MM.1S (cell line): ENCODE measurements around the gene PAPSS1.

Source experiments
- DNase-seq: peaks from one replicate; pipeline ENCODE4 v3.0.0-alpha.2; 2015
- H2AFZ ChIP-seq: fragments of 300-600 bp; sonication (generic); 2 replicates; pipeline ENCODE4 v1.6.0; 2016; ENCODE audit warnings: antibody characterized with exemption, low read length
- H3F3A ChIP-seq: fragments of 300-600 bp; sonication (generic); 2 replicates; pipeline ENCODE4 v1.6.1; 2016; ENCODE audit warnings: mild to moderate bottlenecking, antibody characterized with exemption, low read length, moderate library complexity, mixed read lengths; ENCODE audit not compliant: insufficient read depth
- H3K27ac ChIP-seq: fragments of 300-600 bp; sonication (generic); 2 replicates; pipeline ENCODE4 v1.5.1; 2016; ENCODE audit warnings: mild to moderate bottlenecking, low read length
- H3K27me3 ChIP-seq: fragments of 300-600 bp; sonication (generic); replicated peaks from 2 replicates; pipeline ENCODE4 v1.6.0; 2016; ENCODE audit warnings: low read length; ENCODE audit not compliant: insufficient read depth
- H3K36me3 ChIP-seq: fragments of 300-600 bp; sonication (generic); replicated peaks from 2 replicates; pipeline ENCODE4 v1.6.1; 2016; ENCODE audit warnings: mild to moderate bottlenecking, low read length, mixed read lengths; ENCODE audit not compliant: insufficient read depth
- H3K4me1 ChIP-seq: fragments of 300-600 bp; sonication (generic); 2 replicates; pipeline ENCODE4 v1.6.1; 2016; ENCODE audit warnings: low read length, mixed read lengths
- H3K4me2 ChIP-seq: fragments of 300-600 bp; sonication (generic); 2 replicates; pipeline ENCODE4 v1.6.0; 2016; ENCODE audit warnings: low read depth, low read length
- H3K4me3 ChIP-seq: fragments of 300-600 bp; sonication (generic); 2 replicates; pipeline ENCODE4 v1.5.1; 2016; ENCODE audit warnings: low read length, mixed read lengths
- H3K79me2 ChIP-seq: fragments of 300-600 bp; sonication (generic); 2 replicates; pipeline ENCODE4 v1.6.1; 2016; ENCODE audit warnings: mixed run types, low read length, mixed read lengths
- H3K9ac ChIP-seq: fragments of 300-600 bp; sonication (generic); 2 replicates; pipeline ENCODE4 v1.6.1; 2016; ENCODE audit warnings: low read length, mixed read lengths
- H3K9me2 ChIP-seq: fragments of 300-600 bp; sonication (generic); replicated peaks from 2 replicates; pipeline ENCODE4 v1.6.1; 2016; ENCODE audit warnings: mild to moderate bottlenecking, low read length, mixed read lengths; ENCODE audit not compliant: insufficient read depth
- H3K9me3 ChIP-seq: fragments of 300-600 bp; sonication (generic); replicated peaks from 2 replicates; pipeline ENCODE4 v1.6.1; 2016; ENCODE audit warnings: mild to moderate bottlenecking, low read length, mixed read lengths; ENCODE audit not compliant: insufficient read depth
- H4K20me1 ChIP-seq: fragments of 300-600 bp; sonication (generic); 2 replicates; pipeline ENCODE4 v1.6.1; 2016; ENCODE audit warnings: mild to moderate bottlenecking, low read length, moderate library complexity, mixed read lengths; ENCODE audit not compliant: insufficient read depth
- EZH2 ChIP-seq: fragments of 300-600 bp; sonication (generic); optimal IDR thresholded peaks from 2 replicates; pipeline ENCODE3; 2017; ENCODE audit warnings: low read depth, mild to moderate bottlenecking, antibody characterized with exemption, low read length, mixed read lengths
- EZH2phosphoT487 ChIP-seq: fragments of 300-600 bp; sonication (generic); IDR thresholded peaks from 2 replicates; pipeline ENCODE4 v1.6.1; 2018; ENCODE audit warnings: antibody characterized with exemption, low read length
- TF ChIP-seq, protein P1 (sequence below): fragments of 300-600 bp; sonication (generic); IDR thresholded peaks from 2 replicates; pipeline ENCODE4 v1.5.1; 2016; ENCODE audit warnings: antibody characterized with exemption, low read length, mixed read lengths

The PAPSS1 gene

DNA sequence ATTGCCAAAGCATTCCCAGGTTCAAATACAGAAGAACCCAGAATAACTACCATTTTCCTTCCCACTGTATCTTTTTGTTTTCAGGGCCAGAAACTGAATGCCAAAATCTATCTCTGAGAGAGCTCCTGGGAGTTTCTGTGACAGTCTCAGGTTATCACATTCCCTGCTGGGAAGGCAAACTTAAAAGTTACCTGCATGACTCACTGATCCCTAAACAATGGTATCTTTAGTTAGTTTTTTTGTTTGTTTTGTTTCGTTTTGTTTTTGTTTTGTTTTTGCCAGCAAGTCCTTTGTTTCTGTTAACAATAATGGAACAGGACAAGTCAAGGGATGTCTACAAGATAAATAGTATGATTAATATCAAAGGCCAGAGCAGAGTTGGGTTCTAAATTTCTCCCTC is 34.3 kb downstream of the PAPSS1 start:
- Histone ChIP-seq H3K27me3 (no peaks in the 10 kb centered on the region), H3K4me1 (no peaks in the 10 kb centered on the region), H3K4me2 (no peak overlapping the region), H3K4me3 (no peak overlapping the region), H3K79me2 (peaks cover 7% of the 10 kb centered on the region; the same call in 1 of the 2 replicates), H3K9ac (no peak overlapping the region), H3K9me2 (no peaks in the 10 kb centered on the region), H3K9me3 (no peaks in the 10 kb centered on the region), H3F3A (no peaks in the 10 kb centered on the region), H4K20me1 (no peaks in the 10 kb centered on the region), H2AFZ (no peak overlapping the region), H3K27ac (no peak overlapping the region), H3K36me3 (no peaks in the 10 kb centered on the region)
- no peak for DNase-seq
- TF ChIP-seq EZH2phosphoT487 (no peak), EZH2 (no peak)
- TF ChIP-seq, protein P1, sequence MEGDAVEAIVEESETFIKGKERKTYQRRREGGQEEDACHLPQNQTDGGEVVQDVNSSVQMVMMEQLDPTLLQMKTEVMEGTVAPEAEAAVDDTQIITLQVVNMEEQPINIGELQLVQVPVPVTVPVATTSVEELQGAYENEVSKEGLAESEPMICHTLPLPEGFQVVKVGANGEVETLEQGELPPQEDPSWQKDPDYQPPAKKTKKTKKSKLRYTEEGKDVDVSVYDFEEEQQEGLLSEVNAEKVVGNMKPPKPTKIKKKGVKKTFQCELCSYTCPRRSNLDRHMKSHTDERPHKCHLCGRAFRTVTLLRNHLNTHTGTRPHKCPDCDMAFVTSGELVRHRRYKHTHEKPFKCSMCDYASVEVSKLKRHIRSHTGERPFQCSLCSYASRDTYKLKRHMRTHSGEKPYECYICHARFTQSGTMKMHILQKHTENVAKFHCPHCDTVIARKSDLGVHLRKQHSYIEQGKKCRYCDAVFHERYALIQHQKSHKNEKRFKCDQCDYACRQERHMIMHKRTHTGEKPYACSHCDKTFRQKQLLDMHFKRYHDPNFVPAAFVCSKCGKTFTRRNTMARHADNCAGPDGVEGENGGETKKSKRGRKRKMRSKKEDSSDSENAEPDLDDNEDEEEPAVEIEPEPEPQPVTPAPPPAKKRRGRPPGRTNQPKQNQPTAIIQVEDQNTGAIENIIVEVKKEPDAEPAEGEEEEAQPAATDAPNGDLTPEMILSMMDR = no peak

DNA sequence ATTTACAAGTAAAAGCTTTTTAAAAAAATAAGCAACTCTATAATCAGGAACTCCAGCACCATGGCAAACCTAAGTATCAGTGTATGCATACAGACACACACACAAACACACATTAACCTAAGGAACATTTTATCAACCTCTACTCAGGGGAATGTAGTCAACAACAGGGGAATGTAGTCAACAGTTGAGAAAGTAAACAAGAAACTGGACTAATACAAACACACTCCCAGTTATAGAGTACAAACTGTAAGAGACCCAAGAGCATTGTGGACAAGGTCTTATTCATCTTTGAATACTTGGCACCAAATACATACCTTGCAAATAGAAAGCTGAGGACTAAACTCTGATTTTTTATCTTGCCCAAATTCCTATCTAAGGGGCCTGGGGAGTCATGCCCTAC is 36.2 kb downstream of the PAPSS1 start:
- H3K9ac ChIP-seq = no peak overlapping the region
- no peaks in the 10 kb centered on the region for H3F3A ChIP-seq
- H3K27me3 ChIP-seq = no peaks in the 10 kb centered on the region
- no peak overlapping the region for H3K4me2 ChIP-seq
- 0 out of 2 replicates have a peak, but pooled peaks cover 4% of the 10 kb centered on the region for H3K36me3 ChIP-seq
- H3K27ac ChIP-seq = no peak overlapping the region
- no peak overlapping the region for H3K4me3 ChIP-seq
- no peak overlapping the region for H2AFZ ChIP-seq
- DNase-seq = no peak
- TF ChIP-seq EZH2phosphoT487 (no peak), EZH2 (no peak)
- TF ChIP-seq, protein P1 = no peak
- no peaks in the 10 kb centered on the region for H4K20me1 ChIP-seq
- no peaks in the 10 kb centered on the region for H3K79me2 ChIP-seq
- no peaks in the 10 kb centered on the region for H3K4me1 ChIP-seq
- H3K9me2 ChIP-seq = no peaks in the 10 kb centered on the region
- no peaks in the 10 kb centered on the region for H3K9me3 ChIP-seq

DNA sequence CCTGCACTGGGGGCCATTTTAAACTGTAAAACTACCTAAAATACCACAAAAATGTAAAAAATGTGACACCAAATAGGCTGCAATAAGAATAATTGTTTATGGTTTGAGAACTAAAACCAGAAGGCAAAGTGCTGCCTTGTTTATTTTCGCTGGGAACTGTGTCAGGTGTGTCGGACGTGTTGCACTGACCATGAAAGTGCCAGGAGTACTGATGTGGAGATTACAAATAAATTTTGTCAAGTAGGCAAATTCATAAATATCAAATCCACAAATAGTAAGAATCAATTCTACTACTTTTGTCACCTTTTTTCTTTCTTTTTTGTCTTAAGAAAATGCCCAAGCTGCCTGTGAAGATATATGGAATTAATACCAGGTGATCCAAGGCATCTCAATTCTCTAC is 37.7 kb downstream of the PAPSS1 start:
- Histone ChIP-seq H3K27me3 (no peaks in the 10 kb centered on the region), H3K4me1 (no peaks in the 10 kb centered on the region), H3K9me3 (no peaks in the 10 kb centered on the region), H3K4me3 (no peak overlapping the region), H4K20me1 (no peaks in the 10 kb centered on the region), H3K36me3 (peaks cover 4% of the 10 kb centered on the region; the same call in 1 of the 2 replicates), H3F3A (no peaks in the 10 kb centered on the region), H3K79me2 (peaks cover 3% of the 10 kb centered on the region; the same call in 1 of the 2 replicates), H3K9ac (no peak overlapping the region), H3K27ac (no peak overlapping the region), H3K9me2 (no peaks in the 10 kb centered on the region), H2AFZ (no peak overlapping the region), H3K4me2 (no peak overlapping the region)
- DNase-seq = no peak
- TF ChIP-seq EZH2 = no peak
- no peak for TF ChIP-seq EZH2phosphoT487
- TF ChIP-seq, protein P1 = no peak
